ENCODE results near the gene CALML4.
"Not testable (repeated sequence)": the region's sequence is repeated elsewhere in the genome, so short reads cannot be mapped to it uniquely, and the experiment has no call there.

The CALML4 gene, protein sequence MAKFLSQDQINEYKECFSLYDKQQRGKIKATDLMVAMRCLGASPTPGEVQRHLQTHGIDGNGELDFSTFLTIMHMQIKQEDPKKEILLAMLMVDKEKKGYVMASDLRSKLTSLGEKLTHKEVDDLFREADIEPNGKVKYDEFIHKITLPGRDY

DNA sequence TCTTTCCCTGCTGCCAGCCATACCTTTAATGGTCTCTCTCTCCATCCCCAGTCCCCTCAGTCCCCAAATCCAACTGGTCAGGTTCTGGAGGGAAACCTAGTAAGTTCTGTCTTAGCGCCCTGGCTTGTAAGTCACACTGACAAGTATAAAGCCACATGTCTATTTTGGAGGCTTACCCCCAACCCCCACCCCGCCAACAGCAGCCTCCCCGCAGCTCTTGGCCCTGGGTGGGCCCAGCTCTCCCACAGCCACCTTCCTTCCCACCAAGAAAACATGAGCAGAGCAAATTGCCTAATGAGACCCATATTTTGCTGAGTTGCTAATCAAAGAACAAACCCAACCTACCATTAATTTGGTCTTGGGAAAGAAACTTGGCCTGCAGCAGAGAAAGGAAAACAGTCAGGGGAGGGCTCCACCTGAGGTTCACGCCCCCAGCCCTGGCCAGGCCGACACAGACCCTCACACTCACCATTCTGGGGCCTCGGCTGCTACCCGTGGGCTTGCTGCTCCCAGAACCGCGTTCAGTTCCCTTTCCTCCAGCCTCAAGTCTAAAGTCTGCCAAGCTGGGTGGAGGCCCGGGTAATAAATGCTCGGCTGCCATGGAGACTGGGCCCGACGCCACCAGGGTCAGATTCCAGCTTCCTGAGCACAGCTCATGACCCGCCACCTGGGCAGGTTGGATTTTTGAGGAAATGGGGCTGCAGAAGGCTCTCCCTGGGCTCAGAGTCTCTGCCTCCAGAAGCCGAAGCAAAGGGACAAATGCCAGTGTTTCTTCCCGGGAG is at the start of gene CALML4:
TSS of gene CALML4 (minus strand) at position 557 of the 782 bp plus-strand sequence. CDS start at position 472, 85 bp downstream.
- H3K27me3 Mint-ChIP-seq: no peaks in the 10 kb centered on the region
- no peak within 1 kb of the TSS for H3K4me3 Mint-ChIP-seq
- no peaks in the 10 kb centered on the region for H3K9me3 Mint-ChIP-seq
- ATAC-seq: no peak
- peaks cover 29% of the 10 kb centered on the region for H3K4me1 Mint-ChIP-seq
- no peak for DNase-seq
- H3K27ac Mint-ChIP-seq: peak within 1 kb of the TSS in 1 of 2 donors; percentile 89

DNA sequence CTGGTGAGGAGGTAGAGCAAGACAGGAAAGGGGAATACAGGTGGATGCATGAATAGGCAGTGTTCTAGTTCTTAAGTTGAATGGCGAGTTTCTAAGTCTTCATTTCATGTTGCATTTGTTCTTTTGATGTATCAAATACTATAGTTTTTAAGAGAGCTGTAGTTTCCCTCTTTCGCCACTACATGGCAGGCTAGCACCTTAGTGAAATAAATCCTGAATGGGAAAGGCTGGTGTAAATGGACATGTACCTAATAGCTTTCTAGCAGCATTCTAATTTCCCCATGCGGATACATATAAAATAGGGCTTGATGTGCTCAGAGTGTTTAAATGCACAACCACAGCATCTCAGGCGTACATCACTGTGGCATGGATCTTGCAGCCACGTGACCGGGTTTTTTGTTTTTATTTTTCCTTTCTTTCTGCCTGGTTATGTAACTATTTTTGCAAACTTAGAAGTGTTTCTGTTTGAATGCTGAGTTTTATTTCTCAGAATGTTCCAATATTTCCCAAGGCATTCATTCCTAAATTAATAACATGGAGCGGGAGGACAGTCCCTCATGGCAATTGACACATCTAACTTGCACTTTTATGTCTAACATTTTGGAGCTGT is 47.9 kb upstream of the CALML4 start:
- ATAC-seq (peak; percentile 72), DNase-seq (peak; percentile 11 to 28)
- Mint-ChIP-seq H3K4me1 (peaks cover 7% of the 10 kb centered on the region), H3K4me3 (no peak overlapping the region), H3K27me3 (peaks cover 11% of the 10 kb centered on the region), H3K9me3 (no peaks in the 10 kb centered on the region), H3K27ac (no peak overlapping the region)

DNA sequence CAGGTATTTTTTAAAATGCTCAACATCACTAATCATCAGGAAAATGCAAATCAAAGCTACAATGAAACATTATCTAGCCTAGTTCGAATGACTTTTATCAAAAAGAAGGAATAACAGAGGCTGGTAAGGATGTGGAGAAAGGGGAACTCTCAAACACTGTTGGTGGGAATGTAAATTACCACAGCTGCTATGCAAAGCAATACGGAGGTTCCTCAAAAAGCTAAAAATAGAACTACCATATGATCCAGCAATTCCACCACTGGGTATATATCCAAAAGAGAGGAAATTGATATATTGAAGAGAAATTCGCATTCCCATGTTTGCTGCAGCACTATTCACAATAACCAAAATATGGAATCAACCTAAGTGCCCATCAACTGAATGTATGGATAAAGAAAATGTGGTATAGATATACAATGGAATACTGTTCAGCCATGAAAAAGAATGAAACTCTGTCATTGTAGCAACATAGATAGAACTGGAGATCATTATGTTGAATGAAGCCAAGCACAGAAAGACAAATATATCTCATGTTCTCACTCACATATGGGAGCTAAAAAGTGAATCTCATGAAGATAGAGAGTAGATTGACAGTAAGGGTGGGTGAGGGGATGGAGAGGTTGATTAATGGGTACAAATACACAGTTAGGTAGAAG is 44.1 kb upstream of the CALML4 start:
- Mint-ChIP-seq H3K9me3 (peaks cover 7% of the 10 kb centered on the region in 2 donors), H3K27me3 (peaks cover 21% of the 10 kb centered on the region), H3K4me3 (no peak overlapping the region), H3K27ac (no peak overlapping the region), H3K4me1 (no peaks in the 10 kb centered on the region)
- no peak for ATAC-seq
- DNase-seq: no peak

DNA sequence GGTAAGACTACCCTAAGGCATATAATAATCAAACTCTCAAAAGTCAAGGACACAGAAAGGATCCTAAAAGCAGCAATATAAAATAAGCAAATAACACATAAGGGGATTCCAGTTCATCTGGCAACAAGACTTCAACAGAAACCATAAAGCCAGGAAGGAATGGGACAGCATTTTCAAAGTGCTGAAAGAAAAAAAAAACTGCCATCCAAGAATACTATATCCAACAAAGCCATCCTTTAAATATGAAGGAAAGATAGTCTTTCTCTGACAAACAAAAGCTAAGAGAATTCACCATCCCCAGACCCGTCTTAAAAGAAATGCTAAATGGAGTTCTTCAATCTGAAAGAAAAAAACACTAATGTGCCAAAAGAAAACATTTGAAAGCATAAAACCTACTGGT is 39.1 kb upstream of the CALML4 start:
- Mint-ChIP-seq H3K27me3 (peaks cover 21% of the 10 kb centered on the region), H3K27ac (no peak overlapping the region), H3K4me1 (no peaks in the 10 kb centered on the region), H3K9me3 (peaks cover 7 to 20% of the 10 kb centered on the region in 2 donors), H3K4me3 (no peak overlapping the region)
- ATAC-seq (no peak), DNase-seq (no peak)

DNA sequence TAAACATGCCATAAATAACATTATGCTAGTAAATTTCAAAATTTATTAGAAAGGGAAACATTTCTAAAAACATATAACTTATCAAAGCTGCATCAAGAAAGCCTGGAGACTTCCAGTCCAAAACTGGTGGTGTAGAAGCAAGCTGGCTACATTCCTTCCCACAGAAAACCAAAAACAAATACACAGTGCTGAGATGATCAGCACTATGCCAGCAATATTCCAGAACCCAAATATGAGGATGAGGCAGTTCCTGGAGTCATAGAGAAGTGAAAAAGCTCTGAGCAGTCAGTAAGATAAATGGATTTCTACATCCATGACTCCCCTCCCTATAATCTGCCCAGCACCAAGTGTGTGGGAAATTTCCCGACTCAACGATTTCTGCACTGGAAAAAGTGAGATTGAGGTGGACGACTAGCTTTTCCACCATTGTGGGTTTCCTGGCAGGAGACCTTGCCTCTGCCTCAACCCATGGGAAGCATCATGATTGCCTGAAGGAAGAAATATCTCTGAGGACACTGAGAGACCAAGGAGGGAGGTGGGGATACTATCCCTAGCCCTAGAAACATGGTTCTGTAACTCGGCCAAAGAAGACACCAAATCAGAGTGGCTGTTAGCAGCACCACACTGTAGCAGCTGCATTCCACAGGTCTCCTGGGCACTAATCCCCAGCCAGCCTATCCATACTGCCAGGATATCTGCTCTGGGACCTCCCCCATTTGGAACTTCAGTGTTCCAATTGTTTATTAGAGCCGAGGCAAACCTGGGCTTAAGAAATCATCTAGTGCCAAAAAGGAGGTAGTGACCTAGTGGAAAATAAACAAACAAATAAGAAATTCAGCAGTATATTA is 36.2 kb upstream of the CALML4 start:
- Mint-ChIP-seq H3K9me3 (peaks cover 7 to 20% of the 10 kb centered on the region in 2 donors), H3K27me3 (no peaks in the 10 kb centered on the region), H3K4me1 (no peaks in the 10 kb centered on the region), H3K27ac (no peak overlapping the region), H3K4me3 (no peak overlapping the region)
- DNase-seq (no peak), ATAC-seq (no peak)

DNA sequence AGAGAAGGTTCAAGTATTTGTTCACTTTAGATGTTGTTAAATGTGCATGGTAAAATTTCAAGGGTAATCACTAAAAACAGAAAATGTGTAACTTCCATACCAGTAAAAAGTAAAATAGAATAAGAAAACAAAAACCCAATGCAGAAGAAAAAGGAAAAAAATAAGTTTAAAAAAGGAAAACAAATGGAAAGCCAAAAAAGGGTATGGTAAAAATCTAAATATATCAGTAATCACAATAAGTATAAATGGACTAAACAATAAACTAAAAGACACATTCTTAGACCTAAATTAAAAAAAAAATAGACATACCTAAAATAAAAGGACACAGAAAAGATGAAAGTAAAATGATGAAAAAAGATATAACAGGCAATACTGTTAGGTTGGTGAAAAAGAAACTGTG is 33.9 kb upstream of the CALML4 start:
- Mint-ChIP-seq H3K27me3 (no peaks in the 10 kb centered on the region), H3K4me3 (no peak overlapping the region), H3K27ac (no peak overlapping the region), H3K9me3 (peaks cover 0 to 12% of the 10 kb centered on the region in 2 donors), H3K4me1 (no peaks in the 10 kb centered on the region)
- DNase-seq: no peak
- ATAC-seq: no peak

DNA sequence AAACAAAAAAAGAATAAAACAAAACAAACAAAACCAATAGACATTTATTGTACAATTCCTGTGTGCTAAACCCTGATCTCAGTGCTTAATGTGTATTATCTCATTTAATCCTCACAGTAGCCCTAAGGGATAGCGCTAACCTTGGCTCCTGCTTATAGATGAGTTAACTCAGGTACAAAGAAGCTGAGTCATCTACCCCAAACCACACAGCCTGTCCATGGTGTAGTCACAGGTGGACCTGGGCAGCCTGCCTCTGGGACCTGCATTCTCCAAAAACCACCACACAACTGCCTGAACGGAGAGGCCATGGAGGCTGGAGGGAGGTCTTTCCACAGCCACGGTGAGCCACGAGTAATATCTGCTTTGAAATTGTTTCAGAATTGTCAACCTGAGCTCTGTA is 29.9 kb upstream of the CALML4 start:
- DNase-seq: no peak
- Mint-ChIP-seq H3K4me1 (peaks cover 18% of the 10 kb centered on the region), H3K27ac (no peak overlapping the region), H3K27me3 (no peaks in the 10 kb centered on the region), H3K9me3 (no peaks in the 10 kb centered on the region), H3K4me3 (no peak overlapping the region)
- ATAC-seq: no peak

DNA sequence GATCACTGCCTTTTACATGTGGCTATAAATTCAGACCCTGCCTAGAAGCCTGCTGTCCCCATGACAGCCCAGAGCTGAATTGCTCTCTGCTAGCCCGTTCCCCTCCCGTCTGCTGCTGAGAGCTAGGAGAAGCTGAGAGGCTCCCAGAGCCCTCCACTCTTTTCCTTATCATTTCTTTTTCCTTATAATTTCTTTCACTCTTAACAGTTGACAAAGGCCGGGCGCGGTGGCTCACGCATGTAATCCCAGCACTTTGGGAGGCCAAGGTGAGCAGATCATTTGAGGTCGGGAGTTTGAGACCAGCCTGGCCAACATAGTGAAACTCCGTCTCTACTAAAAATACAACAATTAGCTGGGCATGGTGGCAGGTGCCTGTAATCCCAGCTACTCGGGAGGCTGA is 29.4 kb upstream of the CALML4 start:
- H3K27ac Mint-ChIP-seq, H3K27me3 Mint-ChIP-seq, H3K4me3 Mint-ChIP-seq, H3K9me3 Mint-ChIP-seq, ATAC-seq, DNase-seq: not testable (repeated sequence)
- H3K4me1 Mint-ChIP-seq: peaks cover 23% of the 10 kb centered on the region

DNA sequence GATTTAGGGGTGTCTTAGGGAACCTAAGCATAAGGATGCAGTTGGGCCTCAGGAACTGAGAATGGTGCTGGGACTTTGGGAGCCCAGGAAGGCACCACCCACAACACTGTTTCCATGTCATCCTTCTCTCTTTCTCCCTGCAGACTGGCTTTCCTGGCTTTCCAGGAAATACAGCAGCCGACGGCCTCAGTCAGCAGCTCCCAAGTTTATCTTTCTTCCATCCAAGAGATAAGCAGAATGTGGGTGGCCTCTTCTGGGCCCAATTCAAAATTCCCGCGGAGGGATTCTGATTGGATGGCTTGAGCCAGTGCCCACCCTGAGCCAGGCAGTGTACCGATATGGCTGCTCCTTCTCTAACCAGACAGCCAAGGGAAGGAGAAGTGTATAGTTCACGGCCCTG is 28.9 kb upstream of the CALML4 start:
- DNase-seq (no peak), ATAC-seq (no peak)
- Mint-ChIP-seq H3K4me1 (peaks cover 23% of the 10 kb centered on the region), H3K9me3 (no peaks in the 10 kb centered on the region), H3K4me3 (no peak overlapping the region), H3K27ac (no peak overlapping the region), H3K27me3 (no peaks in the 10 kb centered on the region)

DNA sequence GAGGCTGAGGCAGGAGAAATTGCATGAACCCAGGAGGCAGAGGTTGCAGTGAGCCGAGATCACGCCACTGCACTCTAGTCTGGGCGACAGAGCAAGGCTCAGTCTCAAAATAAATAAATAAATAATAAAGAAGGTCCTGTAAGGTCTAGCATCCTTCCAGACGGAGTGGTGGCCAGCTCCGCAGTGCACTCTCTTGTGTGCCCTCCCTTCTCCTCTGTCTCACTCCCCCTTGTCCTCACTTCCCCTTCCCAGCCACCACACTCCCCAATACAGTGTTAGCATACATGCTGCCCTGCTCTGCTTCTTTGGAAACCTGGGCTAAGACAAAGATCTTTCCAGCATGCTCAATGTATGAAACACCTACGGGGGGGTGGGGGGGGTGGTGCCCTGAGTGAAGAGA is 27.8 kb upstream of the CALML4 start:
- H3K4me3 Mint-ChIP-seq: no peak overlapping the region
- H3K9me3 Mint-ChIP-seq: no peaks in the 10 kb centered on the region
- no peaks in the 10 kb centered on the region for H3K27me3 Mint-ChIP-seq
- H3K4me1 Mint-ChIP-seq: peaks cover 32% of the 10 kb centered on the region
- no peak overlapping the region for H3K27ac Mint-ChIP-seq
- DNase-seq (no peak), ATAC-seq (no peak)

DNA sequence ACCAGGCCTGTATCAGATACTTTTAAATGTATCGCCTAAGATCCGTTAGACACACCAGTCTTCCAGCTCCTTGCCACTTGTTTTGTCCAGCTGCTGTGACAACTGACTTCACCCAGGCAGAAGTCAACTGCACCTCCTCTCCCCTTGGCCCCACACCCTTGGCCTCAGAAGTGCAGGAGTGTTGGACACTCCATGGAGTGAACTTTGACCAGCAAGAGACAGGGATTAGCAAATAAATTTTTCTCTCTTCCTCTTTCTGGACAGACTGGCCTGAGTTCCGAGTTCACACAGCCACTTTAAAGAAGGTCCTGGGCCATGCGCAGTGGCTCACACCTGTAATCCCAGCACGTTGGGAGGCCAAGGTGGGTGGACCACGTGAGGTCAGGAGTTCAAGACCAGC is 27.3 kb upstream of the CALML4 start:
- Mint-ChIP-seq H3K27me3 (no peaks in the 10 kb centered on the region), H3K9me3 (no peaks in the 10 kb centered on the region), H3K4me3 (no peak overlapping the region), H3K4me1 (peaks cover 37% of the 10 kb centered on the region), H3K27ac (no peak overlapping the region)
- DNase-seq: no peak
- no peak for ATAC-seq

DNA sequence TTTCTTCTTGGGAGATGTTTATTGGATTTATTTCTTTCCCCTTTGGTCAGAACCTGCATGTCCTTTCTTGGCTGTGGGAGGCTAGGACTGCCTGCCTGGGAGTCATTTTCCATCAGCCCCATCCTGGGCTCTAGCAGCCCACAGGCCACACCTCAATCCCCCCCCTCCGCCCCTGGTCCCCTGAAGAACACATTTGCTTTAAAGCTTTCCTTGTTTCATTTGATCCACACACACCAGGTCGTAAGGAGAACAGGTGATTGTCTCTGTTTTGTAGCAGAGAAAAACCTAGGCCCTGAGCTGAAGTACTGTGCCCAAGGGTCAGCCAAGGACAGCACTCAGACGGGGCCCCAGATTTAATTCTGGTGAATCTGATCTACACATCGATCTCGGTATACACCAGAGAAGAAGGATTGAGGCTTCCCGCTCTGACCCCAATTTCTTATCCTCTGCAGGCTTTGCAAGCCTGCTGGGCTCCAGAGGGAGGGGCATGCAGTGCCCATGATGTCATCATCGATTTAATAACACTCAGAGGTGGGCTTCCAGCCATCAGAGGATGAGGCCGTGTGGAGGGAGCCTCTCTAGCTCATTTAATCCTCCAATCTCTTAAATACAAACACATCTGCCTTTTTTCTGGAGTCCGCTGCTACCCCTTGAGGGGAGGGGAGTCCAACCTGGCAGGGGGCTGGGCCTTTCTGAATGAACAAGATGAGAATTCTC is 26.1 kb upstream of the CALML4 start:
- peak overlapping the region in 1 of 2 donors; percentile 67 for H3K27ac Mint-ChIP-seq
- peak overlapping the region; percentile 9 to 47 for H3K4me3 Mint-ChIP-seq
- ATAC-seq: no peak

DNA sequence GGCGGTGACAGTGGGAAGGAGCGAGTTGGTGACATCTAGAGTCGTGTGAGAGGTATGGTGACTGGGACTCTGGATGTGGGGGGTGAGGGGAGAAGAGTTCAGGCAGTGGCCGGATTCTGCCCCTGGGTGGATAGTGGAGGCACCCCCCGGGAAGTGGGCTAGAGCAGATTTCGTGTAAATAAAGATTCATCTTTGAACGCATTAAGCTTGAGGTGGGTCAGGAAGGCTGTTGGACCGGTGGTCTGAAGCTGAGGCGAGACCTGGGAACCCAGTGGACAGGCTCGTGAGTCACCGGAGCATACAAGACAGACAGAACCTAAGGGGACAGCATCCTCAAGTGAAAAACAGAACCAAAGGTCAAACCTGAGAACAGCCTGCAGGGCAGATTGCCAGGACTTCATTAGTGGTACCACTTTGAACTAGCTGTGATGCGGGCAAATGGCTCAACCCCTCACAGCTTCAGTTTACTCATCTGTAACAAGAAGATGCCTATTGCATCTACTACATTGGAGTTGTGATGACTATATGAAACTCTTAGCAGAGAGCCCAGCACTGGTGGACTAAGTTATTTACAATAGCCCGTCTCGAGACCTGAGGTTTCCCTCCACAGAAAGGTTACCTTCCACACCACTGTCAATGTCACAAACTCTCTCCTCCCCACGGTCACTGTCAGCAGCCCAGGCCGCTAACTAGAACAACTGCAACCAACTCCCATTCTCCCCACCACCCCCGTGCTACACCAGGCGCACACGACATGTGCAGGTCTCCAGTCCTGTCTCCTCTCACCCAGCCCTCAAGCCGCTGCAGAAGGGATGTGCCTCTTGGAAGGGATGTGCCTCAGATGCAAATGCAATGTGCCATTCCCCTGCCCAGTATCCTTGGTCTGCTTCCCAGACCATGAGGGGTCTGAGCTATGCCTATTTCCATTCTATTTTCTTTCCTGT is 25.3 kb upstream of the CALML4 start:
- no peaks in the 10 kb centered on the region for H3K9me3 Mint-ChIP-seq
- peak overlapping the region; percentile 43 to 90 for H3K27ac Mint-ChIP-seq
- ATAC-seq: no peak
- peak overlapping the region; percentile 80 to 89 for H3K4me3 Mint-ChIP-seq
- H3K27me3 Mint-ChIP-seq: no peaks in the 10 kb centered on the region
- DNase-seq: no peak
- H3K4me1 Mint-ChIP-seq: peaks cover 51% of the 10 kb centered on the region

More for the DNA sequence above, 26.1 kb upstream of the CALML4 start:
- H3K9me3 Mint-ChIP-seq: no peaks in the 10 kb centered on the region
- H3K4me1 Mint-ChIP-seq: peaks cover 43% of the 10 kb centered on the region
- H3K27me3 Mint-ChIP-seq: no peaks in the 10 kb centered on the region
- DNase-seq: no peak
